Cardiac fibroblast (primary cell): ENCODE results near the gene GBP3.
"Not testable (repeated sequence)": the region's sequence is repeated elsewhere in the genome, so short reads cannot be mapped to it uniquely, and the experiment has no call there.

Source experiments
- DNase-seq, 2 donors: peaks; one replicate each; pipeline versions ENCODE4 v3.0.0 to v3.0.0-alpha.2; 2010; ENCODE audit warnings: low read depth in 2 of 2
- H3K4me3 ChIP-seq, 2 donors: replicated peaks in 1 of 2; 1 replicate in 1 of 2; 2 replicates in 1 of 2; pipeline ENCODE4 v1.5.1; 2011; ENCODE audit warnings: low read depth in 2 of 2, low read length in 2 of 2, mild to moderate bottlenecking in 2 of 2, moderate library complexity in 1 of 2
- TF ChIP-seq, protein P1 (sequence below): IDR thresholded peaks from one replicate; pipeline ENCODE4 v1.5.1; 2011; ENCODE audit warnings: low read depth, mild to moderate bottlenecking, low read length, inconsistent platforms

Gene GBP3

DNA sequence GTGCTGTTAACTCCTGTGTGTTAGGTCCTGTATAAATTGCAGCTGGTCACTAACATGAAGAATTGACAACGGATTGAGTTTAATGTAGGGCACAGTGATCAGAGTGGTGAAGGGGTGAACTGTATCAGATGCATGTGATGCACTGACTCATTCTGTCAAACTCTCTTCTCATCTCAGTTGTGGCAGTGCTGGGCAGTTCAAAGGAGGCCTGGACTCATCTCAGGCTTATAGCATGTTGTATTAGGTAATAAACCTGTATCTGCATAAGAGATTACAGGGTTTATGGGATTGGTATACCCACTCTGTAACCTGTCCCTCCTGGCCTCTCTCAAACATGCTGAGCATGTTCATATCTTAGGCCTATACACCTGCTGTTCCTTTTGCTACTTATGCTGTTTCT is 12.4 kb upstream of the GBP3 start:
- TF ChIP-seq, protein P1, sequence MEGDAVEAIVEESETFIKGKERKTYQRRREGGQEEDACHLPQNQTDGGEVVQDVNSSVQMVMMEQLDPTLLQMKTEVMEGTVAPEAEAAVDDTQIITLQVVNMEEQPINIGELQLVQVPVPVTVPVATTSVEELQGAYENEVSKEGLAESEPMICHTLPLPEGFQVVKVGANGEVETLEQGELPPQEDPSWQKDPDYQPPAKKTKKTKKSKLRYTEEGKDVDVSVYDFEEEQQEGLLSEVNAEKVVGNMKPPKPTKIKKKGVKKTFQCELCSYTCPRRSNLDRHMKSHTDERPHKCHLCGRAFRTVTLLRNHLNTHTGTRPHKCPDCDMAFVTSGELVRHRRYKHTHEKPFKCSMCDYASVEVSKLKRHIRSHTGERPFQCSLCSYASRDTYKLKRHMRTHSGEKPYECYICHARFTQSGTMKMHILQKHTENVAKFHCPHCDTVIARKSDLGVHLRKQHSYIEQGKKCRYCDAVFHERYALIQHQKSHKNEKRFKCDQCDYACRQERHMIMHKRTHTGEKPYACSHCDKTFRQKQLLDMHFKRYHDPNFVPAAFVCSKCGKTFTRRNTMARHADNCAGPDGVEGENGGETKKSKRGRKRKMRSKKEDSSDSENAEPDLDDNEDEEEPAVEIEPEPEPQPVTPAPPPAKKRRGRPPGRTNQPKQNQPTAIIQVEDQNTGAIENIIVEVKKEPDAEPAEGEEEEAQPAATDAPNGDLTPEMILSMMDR = no peak
- H3K4me3 ChIP-seq = no peak overlapping the region
- DNase-seq = no peak

DNA sequence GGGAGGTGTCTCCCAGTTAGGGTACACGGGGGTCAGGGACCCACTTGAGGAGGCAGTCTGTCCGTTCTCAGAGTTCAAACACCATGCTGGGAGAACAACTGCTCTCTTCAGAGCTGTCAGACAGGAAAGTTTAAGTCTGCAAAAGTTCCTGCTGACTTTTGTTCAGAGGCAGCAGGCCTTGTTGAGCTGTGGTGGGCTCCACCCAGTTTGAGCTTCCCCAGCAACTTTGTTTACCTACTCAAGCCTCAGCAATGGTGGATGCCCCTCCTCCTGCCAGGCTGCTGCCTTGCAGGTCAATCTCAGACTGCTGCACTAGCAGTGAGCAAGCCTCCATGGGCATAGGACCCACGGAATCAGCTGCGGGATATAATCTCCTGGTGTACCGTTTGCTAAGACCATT is 11.3 kb upstream of the GBP3 start:
- not testable (repeated sequence) for DNase-seq

DNA sequence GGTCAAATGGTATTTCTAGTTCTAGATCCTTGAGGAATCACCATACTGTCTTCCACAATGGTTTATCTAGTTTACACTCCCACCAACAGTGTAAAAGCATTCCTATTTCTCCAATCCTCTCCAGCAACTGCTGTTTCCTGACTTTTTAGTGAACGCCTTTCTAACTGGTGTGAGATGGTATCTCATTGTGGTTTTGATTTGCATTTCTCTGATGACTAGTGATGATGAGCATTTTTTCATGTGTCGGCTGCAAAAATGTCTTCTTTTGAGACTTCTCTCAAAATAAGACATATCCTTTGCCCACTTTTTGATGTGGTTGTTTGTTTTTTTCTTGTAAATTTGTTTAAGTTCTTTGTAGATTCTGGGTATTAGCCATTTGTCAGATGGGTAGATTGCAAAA is 6.4 kb upstream of the GBP3 start:
- not testable (repeated sequence) for DNase-seq, H3K4me3 ChIP-seq

More for the DNA sequence above, 11.3 kb upstream of the GBP3 start:
- not testable (repeated sequence) for H3K4me3 ChIP-seq

DNA sequence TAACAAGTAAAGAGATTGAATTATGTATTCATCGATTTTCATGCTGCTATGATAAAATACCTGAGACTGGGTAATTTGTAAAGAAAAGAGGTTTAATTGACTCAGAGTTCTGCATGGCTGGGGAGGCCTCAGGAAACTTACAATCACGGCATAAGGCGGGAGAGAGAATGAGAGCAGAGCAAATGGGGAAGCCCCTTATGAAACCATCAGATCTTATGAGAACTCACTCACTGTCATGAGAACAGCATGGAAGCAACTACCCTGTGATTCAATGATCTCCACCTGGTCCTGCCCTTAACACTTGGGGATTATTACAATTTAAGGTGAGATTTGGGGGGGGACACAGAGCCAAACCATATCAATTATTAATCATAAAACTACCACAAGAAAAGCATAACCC is 3.3 kb upstream of the GBP3 start:
- no peak for DNase-seq
- H3K4me3 ChIP-seq = no peak overlapping the region
- TF ChIP-seq, protein P1 = no peak

DNA sequence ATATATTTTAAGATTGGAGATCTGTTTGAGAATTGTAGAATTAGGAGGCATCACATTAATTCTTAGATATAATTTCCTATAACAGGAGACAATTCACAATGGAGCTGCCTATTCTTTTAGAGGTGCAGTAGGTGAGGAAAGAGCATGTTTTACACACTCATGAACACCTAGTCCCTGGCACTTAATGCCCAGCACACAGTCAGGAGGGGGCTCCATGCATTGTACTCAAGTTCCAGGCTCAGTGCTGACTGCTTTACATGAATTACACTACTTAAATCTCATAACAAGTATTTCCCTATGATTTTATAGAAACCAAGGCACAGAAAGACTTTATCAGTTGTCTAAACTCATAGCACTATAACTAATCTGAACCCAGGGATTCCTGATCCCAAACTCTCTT is 360 bp upstream of the GBP3 start:
- TF ChIP-seq, protein P1 = no peak
- H3K4me3 ChIP-seq = peak overlapping the region; percentile 50 to 68
- no peak for DNase-seq

DNA sequence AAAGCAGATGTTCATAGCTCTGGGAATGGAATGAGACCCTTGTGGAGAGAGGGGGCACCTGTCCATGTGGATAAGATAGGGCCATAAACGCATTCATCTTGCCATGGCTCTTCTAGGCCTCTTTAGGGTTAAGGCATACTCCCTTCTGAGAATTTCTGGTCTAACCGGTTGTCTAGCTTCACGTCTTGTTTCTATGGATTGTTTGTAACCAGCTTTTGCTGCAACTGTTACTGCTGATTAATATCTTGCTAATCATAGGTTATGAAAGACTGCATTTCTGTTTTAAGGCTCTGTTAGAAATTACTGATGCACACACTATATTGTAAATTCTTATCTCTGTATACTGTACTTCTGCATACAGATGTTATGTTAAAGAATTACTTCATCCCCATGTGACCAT is 4.3 kb downstream of the GBP3 start:
- not testable (repeated sequence) for DNase-seq, H3K4me3 ChIP-seq

DNA sequence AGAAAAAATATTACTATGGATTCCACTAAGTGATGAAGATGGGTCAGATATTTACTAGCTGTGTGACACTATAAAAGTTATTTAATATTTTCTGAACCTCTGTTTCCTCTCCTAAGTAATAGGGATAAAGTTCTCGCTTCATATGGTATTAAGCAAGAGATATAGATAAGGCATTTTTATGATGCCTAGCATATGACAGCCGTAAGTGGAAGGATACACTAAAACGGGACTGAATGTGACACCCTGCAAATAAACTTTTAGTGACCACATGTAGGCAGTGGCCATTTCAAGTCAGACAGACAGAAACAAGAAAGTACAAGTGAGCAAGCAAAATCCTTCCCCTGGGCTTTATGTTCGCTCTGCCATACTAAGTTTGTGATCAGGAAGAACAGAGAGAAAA is 14.2 kb downstream of the GBP3 start:
- no peak overlapping the region for H3K4me3 ChIP-seq
- no peak for DNase-seq
- TF ChIP-seq, protein P1 = no peak

DNA sequence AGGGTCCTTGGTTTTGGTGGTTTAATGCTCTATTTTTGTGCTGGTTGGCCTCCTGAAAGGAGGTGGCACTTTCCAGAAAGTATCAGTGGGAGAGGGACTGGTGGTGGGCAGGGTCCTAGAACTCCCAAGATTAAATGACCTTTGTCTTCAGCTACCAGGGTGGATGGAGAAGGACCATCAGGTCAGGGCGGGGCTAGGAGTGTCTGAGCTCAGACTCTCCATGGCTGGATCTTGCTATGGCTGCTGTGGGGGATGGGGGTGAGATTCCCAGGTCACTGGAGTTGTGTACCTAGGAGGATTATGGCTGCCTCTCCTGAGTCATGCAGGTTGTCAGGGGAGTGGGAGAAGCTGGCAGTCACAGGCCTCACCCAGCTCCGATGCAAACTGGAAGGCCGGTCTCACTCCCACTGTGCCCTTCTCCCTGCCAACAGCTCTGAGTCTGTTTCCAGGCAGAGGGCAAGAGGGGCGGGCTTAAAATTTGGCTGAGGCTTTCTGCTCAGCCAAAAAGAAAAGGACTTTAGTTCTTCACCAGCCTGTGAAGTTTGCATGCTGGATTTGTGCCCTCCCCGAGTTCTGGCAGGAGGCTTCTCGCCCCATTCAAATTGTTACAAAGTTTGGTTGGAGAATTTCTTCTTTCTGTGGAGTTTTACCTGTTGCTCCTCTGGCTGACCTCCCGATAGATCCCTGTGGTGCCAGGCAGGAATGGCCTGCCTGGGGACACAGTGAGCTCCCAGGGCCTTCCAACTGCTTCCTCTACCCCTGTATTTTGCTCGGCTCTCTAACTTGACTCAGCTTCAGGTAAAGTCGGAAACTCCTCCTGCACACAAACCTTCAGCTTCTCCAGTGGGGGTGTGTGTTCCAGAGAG is 17.1 kb downstream of the GBP3 start:
- TF ChIP-seq, protein P1 = no peak
- no peak overlapping the region for H3K4me3 ChIP-seq
- no peak for DNase-seq

DNA sequence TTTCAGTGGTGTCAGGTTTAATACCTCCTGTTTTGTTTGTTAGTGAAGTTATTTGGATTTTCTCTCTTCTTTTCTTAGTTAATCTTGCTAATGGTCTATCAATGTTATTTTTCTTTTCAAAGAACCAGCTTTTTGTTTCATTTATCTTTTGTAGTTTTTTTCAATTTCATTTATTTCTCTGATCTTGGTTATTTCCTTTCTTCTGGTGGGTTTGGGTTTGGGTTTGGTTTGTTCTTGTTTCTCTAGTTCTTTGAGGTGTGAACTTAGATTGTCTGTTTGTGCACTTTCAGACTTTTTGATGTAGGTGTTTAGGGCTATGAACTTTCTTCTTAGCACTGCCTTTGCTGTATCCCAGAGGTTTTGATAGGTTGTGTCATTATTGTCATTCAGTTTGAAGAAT is 20.5 kb downstream of the GBP3 start:
- not testable (repeated sequence) for DNase-seq, H3K4me3 ChIP-seq
